Coronary artery (tissue), 2 donors: ENCODE data around the gene LRP8.

Experiments used
- DNase-seq: peaks from one replicate; pipeline ENCODE4 v3.0.0-alpha.2; 2017; ENCODE audit warnings: low spot score
- H3K27ac ChIP-seq, 2 donors: fragments of 200-600 bp; sonication (generic); one replicate each; pipeline ENCODE4 v1.5.1; 2016 to 2019
- H3K4me3 ChIP-seq: fragments of 200-600 bp; sonication (generic); 2 replicates; pipeline ENCODE4 v1.5.1; 2016; ENCODE audit warnings: mild to moderate bottlenecking, moderate library complexity
- TF ChIP-seq, protein P1 (sequence below): fragments of 200-600 bp; sonication (generic); IDR thresholded peaks from one replicate; pipeline ENCODE4 v1.5.1; 2019; ENCODE audit warnings: antibody characterized with exemption

Gene LRP8

DNA sequence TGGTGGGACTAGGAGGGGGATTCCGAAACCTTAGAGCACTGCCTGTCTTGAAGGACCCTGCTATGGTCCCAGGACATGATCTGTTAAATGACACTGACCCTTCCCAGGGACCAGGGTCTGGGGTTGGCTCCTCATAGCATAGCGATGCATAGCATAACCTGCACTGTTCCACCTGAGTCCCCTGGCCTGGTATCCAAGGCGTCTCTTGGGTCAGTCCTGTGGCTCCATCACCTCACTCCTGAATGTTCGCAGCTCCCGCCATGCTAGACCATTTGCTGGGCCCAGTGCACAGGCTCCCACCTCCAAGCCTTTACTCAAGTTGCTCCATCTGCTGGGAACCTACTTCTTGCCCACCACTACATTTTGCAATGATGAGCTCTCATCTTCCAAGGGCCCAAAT lies 50.5 kb downstream of the LRP8 start:
- Histone ChIP-seq H3K27ac (no peak overlapping the region), H3K4me3 (no peak overlapping the region)
- TF ChIP-seq, protein P1, sequence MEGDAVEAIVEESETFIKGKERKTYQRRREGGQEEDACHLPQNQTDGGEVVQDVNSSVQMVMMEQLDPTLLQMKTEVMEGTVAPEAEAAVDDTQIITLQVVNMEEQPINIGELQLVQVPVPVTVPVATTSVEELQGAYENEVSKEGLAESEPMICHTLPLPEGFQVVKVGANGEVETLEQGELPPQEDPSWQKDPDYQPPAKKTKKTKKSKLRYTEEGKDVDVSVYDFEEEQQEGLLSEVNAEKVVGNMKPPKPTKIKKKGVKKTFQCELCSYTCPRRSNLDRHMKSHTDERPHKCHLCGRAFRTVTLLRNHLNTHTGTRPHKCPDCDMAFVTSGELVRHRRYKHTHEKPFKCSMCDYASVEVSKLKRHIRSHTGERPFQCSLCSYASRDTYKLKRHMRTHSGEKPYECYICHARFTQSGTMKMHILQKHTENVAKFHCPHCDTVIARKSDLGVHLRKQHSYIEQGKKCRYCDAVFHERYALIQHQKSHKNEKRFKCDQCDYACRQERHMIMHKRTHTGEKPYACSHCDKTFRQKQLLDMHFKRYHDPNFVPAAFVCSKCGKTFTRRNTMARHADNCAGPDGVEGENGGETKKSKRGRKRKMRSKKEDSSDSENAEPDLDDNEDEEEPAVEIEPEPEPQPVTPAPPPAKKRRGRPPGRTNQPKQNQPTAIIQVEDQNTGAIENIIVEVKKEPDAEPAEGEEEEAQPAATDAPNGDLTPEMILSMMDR, result no peak
- no peak for DNase-seq

DNA sequence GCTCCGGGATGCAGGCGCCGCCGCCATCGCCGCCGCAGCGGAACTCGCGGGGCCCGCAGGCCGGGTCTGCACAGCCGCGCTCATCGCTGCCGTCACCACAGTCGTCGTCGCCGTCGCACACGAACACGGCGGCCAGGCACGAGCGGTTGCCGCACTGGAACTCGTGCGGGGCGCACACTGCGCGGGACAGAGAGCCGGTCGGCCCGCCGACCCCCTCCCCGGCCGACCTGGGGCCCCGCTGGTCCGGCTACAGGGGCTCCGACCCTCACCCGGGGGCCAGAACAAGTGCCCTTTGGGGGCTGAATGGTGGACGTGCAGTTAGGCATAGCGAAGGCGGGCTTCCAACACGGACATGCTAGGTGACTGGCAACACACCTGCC lies 51.0 kb downstream of the LRP8 start:
- no peak for DNase-seq
- TF ChIP-seq, protein P1, result no peak
- Histone ChIP-seq H3K4me3 (no peak overlapping the region), H3K27ac (no peak overlapping the region)

DNA sequence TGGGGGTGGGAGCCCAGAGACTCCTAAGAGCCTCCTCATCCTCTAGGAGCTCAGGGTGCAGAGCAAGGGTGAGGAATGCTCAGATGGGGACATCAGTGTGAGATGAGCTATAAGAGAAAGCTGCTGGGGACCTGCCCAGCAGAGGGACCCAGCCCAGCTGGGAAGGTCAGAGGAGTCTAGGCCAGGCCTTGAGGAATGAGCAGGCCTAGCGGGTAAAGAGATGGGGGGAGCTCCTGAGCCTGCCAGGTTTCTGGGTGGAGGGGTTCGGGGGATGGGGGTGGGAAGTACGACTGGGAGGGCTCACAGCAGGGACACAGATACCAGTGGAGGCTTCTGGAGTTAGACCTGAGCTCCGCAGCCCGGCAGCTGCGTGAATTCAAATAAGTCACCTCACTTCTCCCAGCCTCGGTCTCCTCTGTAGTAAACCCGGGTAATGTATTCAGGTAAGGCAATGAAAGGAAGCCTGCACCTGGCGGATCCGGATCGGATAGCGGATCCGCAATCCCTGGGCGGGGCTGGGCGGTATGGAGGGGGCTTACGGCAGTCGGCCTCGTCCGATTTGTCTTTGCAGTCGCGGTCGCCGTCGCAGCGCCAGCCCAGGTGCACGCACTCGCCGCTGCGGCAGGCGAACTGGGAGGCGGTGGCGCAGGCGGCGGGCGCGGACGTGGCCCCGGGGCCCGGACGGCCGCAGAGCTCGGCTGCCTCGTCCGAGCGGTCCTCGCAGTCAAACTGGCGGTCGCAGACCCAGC lies 51.5 kb downstream of the LRP8 start:
- no peak for DNase-seq
- TF ChIP-seq, protein P1, result no peak
- Histone ChIP-seq H3K27ac (no peak overlapping the region), H3K4me3 (no peak overlapping the region)

DNA sequence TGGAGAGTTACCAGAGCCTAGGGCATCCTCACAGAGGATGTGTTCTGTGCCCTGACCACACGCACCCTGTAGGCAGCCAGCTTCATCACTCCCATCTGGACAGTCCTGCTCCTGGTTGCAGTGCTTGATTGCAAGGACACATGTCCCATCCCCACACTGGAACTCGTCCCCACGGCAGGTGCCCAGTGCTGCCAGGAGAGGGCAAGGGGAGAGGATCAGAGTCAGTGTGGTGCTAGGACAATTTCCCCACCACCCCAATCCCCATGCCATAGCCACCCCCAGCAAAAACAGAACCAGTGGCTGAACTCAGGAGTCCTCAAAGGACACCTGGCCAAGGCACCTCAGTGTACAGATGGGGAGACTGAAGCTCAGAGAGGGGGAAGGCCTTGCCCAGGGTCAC lies 52.3 kb downstream of the LRP8 start:
- Histone ChIP-seq H3K27ac (no peak overlapping the region), H3K4me3 (no peak overlapping the region)
- TF ChIP-seq, protein P1, result no peak
- no peak for DNase-seq

DNA sequence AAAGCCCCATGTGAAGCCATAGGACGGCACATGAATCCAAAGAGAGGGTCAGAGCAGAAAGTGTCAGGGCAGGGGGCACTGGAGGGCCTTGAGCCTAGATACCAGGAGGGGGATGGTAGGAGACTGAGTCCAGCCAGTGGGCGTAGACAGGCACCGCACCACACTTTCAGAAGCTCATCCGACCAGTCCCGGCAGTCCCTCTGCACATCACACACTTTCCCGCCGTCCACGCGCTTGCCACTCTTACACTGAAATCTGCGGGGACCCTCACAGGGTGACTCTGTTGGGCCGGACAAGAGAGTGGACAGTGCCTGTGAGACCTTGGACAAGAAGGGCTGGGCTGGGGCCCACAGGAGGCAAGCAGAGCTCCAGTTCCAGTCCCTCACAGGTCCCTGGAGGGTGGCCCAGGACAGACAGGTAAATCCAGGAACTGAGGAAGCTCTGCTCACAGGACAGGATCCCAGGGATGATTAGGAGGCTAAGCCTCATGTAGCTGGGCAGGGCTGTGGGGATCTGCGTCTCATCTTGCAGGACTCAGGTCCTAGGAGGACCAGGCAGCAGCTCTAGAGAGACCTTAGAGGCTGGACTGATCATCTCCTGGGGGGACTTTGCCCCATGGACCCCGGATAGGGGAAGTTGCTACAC lies 53.2 kb downstream of the LRP8 start:
- TF ChIP-seq, protein P1, result no peak
- Histone ChIP-seq H3K4me3 (no peak overlapping the region), H3K27ac (no peak overlapping the region)
- DNase-seq, result no peak

DNA sequence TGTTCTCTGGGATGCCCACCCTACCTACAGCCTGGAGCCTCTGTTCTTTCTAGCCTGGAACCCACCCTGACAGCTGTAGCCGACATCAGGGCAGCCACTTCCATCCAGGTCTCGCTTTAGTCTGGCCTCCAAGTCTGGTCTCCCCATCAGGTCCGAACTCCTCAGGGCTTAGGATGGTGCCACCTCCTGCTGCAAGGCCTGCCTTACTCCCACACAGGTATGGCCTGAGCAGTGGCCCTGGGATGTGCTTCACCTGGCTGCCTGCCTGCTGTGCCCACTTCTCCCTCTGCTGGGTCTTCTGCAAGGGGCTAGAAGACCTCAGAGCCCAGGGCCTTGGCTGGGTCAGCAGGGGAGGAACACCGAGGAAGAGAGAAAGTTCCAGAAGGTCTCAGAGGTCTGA lies 53.8 kb downstream of the LRP8 start:
- no peak for DNase-seq
- TF ChIP-seq, protein P1, result no peak
- no peak overlapping the region for H3K4me3 ChIP-seq
- no peak overlapping the region for H3K27ac ChIP-seq

DNA sequence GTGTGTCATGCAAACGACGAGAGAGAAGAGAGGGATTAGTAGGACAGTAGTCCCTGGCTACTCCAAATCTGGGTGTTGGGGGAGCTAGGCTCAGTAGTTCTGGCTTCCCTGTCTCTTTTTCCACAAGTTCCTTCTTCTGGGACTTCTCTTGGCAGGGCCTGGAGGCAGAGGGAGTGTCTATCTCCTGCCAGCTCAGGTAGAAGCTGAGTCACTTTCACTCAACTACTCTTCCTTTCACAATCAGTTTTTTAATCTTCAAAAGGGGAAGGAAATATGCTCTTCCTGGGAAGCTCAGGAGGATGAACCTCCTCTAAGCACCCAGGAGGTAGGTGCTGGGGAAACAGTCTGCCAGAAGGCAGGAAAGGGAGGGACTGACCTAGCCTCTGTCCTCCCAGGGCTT lies 54.3 kb downstream of the LRP8 start:
- H3K27ac ChIP-seq, result no peak overlapping the region
- TF ChIP-seq, protein P1, result no peak

More for the DNA sequence above, 54.3 kb downstream of the LRP8 start:
- H3K4me3 ChIP-seq, result no peak overlapping the region
- DNase-seq, result no peak
